GM19239 (cell line): Measurements from ENCODE around the gene WDR37.
A peak's percentile ranks its signal among the peaks of the same experiment; 100 is the strongest.
"Not testable (repeated sequence)": the region's sequence is repeated elsewhere in the genome, so short reads cannot be mapped to it uniquely, and the experiment has no call there.

Experiments
- DNase-seq: peaks from one replicate; pipeline ENCODE4 v3.0.0; 2011; ENCODE audit warnings: low spot score; ENCODE audit not compliant: insufficient read length
- FAIRE-seq: peaks from 2 replicates; lab custom pipeline; 2011; peaks lifted over from hg19 to GRCh38; lab: Jason Lieb, UNC

Gene WDR37

DNA sequence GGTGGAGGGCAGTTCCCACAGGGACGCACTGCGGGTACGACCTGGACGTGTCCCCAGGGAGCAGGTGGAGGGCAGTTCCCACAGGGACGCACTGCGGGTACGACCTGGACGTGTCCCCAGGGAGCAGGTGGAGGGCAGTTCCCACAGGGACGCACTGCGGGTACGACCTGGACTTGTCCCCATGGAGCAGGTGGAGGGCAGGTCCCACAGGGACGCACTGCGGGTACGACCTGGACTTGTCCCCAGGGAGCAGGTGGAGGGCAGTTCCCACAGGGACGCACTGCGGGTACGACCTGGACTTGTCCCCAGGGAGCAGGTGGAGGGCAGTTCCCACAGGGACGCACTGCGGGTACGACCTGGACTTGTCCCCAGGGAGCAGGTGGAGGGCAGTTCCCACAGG, 17.4 kb upstream of the WDR37 start:
- not testable (repeated sequence) for FAIRE-seq, DNase-seq

DNA sequence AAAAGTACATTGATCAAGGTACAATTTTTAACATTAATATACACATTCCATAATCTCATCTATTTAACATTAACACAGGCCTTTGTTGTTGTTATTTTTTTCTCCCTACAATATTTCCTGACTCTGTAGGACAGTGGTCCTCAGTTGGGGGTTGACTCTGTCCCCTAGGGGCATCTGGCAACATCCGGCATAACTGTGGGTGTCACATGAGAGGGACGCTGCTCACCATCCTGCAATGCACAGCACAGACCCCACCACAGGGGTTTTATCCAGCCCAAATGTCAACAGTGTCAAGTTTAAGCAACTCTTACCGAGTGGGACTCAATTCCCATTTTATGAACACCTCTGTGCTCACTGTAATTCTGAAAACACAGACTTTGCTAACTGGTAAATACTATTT, 16.1 kb upstream of the WDR37 start:
- no peak for FAIRE-seq
- no peak for DNase-seq

DNA sequence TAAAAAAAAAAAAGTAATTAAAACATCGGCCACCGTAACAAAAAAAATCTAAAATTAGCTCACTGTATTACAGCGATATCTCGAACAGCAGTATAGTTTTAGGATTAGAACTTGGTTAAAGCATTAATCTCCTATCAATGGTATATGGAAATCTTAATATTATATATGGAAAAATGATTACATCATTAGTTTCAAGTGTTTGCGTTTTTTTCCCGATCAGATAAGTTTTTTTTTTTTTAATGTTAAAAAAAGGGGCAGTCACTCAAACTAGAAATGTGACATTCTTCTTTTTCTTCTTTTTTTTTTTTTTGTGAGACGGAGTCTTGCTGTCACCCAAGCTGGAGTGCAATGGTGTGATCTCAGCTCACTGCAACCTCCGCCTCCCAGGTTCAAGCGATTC, 14.7 kb upstream of the WDR37 start:
- DNase-seq (no peak), FAIRE-seq (no peak)

DNA sequence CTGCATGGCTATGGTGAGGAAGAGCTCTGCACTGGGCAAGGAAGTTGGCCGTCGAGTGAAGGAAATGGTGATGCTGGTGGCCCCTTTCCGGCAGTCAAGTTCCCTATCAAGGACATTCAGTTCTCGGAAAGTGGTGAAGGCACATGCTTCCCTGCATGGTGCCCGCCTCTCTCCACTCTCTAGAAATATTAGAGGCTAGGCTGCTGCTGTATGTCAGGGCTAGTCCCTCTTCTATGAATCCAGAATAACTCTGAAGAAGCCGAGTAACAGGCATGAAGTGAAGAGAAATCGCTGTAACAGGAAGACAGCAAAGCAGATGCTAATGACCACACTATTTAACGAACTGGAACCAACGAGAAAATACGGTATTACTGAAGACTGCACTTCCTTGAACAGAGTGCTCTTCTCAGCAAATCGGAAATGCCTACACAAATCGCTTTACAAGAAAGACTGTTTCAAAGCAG, 12.6 kb upstream of the WDR37 start:
- DNase-seq (peak; percentile 30), FAIRE-seq (peak; percentile 86)

DNA sequence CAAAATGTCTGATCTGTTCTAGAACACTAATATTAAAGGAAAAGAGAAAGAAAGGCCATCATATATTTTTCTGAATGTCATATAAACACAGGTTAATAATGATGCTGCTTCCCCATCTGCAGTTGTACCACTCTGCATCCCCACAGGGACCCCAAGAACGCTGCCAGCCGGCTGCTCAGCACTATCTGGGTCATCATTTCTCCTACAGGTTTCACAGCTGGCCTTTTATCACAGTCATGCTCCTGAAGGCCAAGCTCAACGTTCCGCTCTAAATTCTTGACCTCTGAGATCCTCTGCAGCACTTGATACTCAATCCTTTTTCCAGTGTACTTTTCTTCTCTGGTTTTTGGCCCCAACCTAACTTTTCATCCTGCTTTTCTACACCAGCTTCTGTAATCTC, 12.0 kb upstream of the WDR37 start:
- DNase-seq, result no peak
- FAIRE-seq, result peak; percentile 72

DNA sequence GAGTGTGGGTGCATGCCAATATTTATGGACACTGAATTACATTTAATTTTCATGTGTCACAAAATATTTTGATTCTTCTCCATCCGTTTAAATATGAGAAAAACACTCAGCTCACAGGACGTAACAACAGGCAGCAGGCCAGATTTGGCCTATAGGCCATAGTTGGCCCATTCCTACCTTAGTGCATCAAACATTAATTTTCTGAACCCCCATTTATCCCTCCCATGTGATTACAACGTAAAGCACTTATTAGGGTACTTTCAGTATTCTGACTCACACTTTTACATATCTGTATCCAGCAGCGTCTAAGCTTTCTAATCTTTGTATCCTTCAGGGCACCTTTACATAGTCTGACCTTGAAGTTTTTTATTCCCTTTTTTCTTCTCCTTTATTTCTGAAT, 11.2 kb upstream of the WDR37 start:
- FAIRE-seq (no peak), DNase-seq (no peak)

DNA sequence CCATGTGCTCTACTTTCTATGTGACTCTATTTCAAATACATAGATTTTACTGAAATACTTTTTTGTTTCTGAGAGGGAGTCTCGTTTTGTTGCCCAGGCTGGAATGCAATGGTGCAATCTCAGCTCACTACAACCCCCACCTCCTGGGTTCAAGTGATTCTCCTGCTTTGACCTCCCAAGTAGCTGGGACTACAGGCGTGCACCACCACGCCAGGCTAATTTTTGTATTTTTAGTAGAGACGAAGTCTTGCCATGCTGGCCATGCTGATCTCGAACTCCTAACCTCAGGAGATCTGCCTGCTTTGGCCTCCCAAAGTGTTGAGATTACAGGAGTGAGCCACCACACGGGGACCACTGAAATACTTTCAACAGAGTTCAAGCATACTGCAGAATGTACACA, 10.8 kb upstream of the WDR37 start:
- FAIRE-seq (no peak), DNase-seq (no peak)

DNA sequence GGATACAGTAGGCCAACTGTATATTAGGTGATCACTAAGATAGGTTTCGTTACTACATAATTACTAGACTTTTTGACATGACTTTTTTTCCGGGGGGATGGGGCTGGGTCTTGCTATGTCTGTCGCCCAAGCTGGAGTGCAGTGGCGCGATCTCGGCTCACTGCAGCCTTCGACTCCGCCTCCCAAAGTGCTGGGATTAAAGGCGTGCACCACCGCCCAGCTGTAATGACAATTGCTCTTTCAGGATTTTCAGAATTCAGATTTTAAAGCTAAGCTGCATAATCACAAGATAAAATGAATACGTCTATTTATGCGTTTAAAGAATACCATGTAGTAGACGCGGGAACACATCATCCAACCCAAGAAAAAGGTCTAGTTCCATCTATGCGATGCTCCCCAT, 8.2 kb upstream of the WDR37 start:
- no peak for DNase-seq
- no peak for FAIRE-seq

DNA sequence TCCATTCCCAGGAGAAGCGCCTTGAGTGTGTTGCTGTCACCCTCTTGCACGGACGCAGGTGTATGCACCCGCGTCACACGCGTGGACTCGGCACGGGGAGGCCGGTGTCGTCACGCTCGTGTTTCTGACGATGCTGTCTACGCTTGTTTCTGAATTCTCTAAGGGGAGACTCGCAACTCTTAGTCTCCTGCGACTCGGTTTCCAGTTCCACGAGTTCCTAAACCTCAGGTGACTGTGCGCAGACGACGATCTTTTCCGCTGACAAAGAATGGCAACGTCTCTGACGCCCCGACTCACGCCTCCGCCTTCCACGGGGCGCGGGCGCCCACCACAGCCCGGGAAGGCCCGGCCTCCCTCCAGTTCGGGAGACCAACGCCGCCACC, 7.8 kb upstream of the WDR37 start:
- no peak for FAIRE-seq

DNA sequence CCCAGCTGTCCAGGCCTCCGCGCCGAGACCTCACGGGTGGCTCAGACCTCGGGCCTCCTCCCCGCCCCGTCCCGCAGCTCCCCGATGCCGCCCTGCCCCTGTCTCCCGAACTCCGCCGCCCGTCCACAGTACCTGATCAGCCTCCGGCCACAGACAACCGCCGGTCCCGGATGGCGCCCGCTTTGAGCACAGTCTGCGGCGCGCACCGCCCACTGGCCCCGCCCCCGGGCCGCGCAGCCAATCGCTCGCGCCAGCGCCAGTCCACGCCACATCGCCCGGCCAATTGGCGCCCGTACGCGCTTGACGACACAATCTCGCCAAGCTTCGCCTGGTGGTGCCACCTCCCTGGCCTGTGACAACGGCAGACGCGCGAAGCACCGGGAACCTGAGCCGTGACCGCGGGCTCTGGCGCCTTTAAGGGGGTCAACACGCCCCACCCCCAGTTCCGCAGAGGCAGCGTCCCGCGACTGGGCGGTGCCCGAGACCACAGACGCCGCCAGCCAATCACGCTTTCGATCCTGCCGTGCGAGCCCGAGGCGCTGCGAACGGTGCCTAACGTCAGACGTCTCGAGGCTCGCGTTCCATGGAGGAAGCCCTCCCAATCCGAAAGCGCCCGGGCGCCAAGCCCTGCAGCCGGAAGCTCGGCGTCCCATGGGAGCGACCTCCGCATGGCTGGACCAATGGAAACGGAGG, 7.3 kb upstream of the WDR37 start, which contains the start of gene IDI1:
Gene IDI1 (minus strand): TSS at position 388 of the 693 bp plus-strand sequence. CDS start 116 bp downstream, at position 272.
- DNase-seq, result peak; percentile 78

More for the DNA sequence above, 7.8 kb upstream of the WDR37 start:
- DNase-seq, result no peak

DNA sequence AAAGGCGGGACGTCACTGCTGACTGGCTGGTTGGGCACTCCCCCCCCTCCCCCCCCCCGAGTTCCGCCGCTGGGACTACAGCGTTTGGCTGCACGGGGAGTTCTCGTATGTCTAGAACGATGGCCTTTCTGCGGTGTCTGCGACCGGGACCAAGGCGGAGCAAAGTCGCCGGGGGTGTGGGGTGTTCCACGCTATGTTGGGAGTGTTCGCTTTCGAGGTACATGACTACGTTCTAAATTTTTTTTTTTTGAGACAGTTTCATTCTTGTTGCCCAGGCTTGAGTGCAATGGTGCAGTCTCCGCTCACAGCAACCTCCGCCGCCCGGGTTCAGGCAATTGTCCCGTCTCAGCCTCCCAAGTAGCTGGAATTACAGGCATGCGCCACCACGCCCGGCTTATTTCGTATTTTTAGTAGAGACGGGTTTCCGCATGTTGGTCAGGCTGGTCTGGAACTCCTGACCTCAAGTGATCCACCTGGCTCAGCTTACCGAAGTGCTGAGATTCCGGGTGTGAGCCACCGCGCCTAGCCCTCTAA, 6.7 kb upstream of the WDR37 start:
- FAIRE-seq (no peak), DNase-seq (no peak)

More for the DNA sequence above, 7.3 kb upstream of the WDR37 start, which contains the start of gene IDI1:
- FAIRE-seq, result peak; percentile 89

DNA sequence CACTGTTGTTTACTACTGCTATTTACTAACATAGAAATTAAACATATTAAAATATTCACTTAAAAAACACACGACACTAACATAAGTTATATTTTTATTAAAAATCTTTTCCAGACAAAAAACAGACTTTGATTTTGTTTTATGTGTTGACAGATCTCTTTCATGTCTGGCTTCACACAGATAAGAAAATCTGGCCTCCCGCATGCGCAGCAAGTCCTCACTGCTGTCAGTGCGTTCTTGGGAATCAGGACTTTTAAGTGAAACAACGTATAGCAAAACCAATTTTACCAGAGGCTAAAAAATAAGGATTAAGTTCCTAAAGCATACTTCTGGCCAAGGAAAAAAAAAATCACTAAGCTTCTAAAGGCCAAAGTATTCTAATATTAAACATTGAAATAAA, 6.0 kb upstream of the WDR37 start:
- DNase-seq, result no peak

DNA sequence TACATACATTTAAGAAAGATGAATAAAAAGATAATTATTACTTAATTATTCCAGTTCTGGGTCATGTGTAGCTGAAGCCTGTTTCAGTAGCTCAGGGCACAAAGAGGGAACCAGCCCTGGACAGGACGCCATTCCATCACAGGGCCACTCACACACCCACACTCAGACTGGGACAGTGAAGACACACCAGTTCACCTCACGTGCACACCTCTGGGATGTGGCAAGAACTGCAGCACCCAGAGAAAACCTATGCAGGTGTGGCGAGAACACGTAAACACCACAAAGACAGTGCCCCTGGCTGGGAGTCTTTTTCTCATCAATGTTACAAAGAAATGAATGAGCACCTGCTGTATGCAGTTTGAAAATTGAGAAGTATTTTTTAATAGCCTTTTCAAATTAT, 5.6 kb upstream of the WDR37 start:
- DNase-seq (no peak), FAIRE-seq (no peak)

More for the DNA sequence above, 6.0 kb upstream of the WDR37 start:
- FAIRE-seq, result no peak

DNA sequence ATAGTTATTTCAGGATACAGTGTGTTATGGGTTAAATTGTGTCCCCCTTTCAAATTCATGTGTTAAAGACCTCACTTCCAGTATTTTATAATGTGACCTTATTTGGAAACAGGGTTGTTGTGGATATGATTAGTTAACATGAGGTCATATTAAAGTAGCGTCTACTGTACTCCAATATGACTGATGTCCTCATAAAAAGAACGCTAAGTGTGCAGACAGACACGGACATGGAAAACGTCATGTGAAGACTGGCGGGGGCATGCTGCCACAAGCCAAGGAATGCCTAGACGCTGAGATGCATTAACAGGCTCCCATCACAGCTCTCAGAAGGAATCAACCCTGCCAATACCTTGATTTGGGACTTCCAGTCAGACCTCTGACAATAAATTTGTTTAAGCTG, 1.5 kb upstream of the WDR37 start:
- DNase-seq (no peak), FAIRE-seq (no peak)

DNA sequence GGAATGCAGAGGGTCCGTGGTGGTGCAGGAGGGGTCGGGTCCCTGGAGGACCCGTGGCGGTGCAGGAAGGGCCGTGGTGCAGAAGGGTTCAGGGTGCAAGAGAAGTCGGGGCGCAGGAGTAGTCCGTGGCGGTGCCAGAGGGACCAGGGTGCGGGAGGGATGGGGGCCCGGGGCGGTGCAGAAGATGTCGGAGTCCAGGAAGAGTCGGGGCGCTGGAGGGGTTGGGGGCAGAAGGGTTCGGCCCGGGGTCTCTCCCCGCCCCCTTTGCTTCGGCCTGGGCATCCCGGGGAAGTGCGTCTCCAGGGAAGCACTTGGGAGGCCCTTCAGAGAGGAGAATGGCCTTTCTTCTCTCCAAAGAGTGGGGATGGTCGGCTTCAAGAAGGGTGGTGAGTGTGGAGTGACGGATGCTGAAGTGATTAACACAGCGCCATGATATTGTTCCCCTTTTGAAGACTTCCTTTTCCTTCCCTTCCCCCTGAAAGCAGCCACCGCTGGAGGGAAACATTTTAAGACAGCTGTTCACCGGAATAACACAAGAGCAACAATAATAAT, 997 bp downstream of the WDR37 start:
- DNase-seq, result no peak
- peak; percentile 4 for FAIRE-seq

DNA sequence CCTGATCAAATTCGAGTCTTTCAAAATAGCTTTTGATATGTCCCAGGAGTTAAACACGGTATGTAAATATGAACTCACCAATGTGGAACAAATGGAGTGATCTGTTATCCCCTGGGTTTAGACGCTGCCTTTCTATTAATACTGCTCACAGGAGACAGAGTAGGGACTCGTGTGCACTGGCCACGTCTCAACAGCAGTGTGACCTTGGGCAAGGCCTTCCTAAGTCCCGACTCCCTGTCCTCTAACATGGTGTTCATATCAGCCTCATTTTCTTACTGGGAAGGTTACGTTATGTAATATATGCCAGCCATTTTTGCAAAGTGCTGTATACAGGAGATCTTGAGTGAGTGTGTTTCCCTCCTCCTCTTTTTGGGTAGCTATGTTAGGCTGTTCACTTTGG, 1.8 kb downstream of the WDR37 start:
- FAIRE-seq, result no peak
- DNase-seq, result no peak

DNA sequence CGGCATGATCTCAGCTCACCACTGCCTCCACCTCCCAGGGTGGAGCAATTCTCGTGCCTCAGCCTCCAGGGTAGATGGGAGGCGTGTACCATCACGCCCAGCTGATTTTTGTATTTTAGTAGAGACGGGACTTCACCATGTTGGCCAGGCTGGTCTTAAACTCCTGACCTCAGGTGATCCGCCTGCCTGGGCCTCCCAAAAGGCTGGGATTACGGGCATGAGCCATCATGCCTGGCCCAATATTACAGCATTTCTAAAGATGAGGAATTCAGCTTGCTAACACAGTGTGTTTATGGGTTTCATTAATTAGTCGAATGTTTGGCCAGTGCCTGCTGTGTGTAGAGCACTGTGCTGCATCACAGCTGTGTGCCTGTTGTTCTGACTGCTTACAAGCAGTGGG, 3.7 kb downstream of the WDR37 start:
- no peak for FAIRE-seq
- no peak for DNase-seq

DNA sequence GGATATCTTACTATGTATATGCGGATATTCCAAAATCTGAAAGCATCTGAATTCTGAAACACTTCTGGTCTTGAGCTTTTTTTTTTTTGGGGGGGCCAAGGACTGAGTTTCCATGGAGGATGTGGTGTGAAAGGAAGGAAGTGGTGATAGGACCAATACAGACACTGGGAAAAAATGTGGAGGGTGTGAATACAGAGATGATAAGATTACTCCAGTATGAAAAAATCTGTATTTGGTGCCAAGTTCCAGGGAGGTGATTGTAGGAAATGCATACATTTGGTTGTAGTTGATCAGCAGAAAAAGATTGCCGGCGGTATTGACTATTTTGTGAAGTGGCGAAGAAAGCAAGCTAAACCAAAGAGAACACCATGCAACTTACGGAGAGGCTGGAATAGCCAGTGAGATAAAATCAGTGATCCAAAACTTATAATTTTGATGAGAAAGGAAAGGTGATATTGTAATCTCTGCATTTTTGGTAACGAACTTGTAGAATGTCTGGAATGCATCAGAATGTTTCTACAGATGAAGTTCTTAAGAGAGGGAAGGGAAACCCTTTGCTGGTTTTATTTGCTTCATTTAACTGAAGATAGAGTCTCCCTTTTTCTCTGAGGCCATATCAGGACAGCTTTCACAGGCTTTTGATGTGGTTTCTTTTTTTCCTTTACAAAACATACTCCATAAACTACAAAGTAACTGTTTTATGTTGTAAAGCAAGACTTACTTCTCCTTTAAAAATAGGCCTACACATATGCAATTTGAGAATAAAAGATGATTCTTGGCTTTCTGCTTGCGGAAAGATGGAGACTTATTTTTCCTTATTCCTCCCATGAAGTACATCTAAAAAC, 6.0 kb downstream of the WDR37 start:
- DNase-seq (no peak), FAIRE-seq (no peak)

DNA sequence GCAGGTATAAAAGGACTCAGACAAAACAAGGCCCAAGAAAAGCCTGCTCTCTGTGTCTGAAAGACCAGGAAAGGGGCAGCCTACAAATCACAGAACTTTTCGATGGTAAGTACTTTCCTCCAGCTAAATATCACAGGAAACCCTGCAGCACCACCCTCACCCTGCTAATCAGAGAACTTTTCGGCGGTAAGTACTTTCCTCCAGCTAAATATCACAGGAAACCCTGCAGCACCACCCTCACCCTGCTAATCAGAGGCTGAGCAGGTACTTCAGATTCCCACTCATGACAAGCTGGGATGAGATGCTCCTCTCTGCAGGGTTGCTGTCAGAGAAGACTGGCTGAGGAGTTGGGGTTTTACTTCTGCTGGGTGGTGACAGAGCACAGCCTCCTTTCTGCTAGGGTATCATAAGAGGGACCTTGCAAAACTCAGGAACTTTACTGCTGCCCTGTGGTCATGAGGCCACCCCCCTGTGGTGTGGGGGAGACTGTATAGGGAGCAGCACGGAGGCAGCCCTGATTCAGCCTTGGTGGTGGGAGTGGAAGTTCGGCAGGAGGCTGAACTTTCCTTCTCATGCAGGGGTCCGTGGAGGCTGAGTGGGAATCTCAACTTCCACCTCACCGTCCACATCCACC, 7.2 kb downstream of the WDR37 start:
- DNase-seq (no peak), FAIRE-seq (no peak)

DNA sequence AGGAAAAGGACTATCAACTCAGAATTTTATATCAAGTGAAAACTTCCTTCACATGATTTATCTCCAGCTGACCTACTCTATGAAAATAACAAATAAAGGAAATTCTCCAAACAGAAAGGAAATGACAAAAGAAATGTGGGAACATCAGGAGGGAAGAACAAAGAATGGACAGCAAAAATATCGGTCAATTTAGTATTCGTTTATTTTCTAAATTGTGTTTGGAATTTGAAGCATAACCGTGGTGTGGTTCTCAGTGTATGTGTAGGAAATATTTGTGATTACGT, 8.7 kb downstream of the WDR37 start:
- DNase-seq (no peak), FAIRE-seq (no peak)

DNA sequence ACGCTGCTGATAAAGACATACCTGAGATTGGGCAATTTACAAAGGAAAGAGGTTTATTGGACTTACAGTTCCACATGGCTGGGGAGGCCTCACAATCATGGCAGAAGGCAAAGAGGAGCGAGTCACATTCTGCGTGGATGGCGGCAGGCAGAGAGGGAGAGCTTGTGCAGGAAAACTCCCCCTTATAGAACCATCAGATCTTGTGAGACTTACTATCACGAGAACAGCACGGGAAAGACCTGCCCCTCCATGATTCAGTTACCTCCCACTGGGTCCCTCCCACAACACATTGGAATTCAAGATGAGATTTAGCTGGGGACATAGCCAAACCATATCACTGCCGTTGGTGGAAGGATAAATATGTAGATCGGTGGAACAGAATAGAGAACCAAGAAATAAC, 10.5 kb downstream of the WDR37 start:
- FAIRE-seq, DNase-seq: not testable (repeated sequence)
